ENCODE results near the gene C10orf67.

The C10orf67 gene

DNA sequence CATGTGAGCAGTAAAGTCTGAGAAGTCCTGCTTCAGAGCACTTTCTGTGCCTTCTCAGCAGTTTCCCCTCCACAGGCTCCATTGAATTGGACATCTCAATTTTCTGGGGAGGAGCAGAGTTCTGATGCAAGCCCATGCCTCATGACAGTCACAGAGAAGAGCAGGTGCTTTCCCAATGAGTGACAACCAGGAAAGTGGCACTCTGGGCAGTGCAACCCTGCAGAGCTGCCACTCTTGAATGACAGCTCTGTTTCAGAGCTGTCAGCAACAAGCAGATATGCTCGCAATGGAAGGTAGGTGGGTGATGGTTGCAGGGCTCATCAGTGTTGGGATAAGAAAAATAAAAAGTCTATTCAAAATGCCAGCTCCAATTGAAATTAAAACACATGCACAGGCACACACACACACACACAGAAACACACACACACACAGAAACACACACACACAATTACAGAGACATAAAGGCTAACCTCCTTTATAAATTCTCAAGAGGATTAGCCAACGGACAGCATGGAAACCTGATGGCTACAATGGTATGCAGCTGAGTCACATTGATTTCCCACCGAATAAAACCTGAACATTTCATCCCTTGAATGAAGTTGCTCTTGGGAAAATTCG lies 50.5 kb downstream of the C10orf67 start:
- in situ Hi-C loops (cut with MboI; ENCODE audit: low sequenced_read_pairs, unreplicated experiment) = loop anchor here (25.0 kb wide), 1 partner anchor 132 kb away; no protein-coding TSS in a partner anchor

DNA sequence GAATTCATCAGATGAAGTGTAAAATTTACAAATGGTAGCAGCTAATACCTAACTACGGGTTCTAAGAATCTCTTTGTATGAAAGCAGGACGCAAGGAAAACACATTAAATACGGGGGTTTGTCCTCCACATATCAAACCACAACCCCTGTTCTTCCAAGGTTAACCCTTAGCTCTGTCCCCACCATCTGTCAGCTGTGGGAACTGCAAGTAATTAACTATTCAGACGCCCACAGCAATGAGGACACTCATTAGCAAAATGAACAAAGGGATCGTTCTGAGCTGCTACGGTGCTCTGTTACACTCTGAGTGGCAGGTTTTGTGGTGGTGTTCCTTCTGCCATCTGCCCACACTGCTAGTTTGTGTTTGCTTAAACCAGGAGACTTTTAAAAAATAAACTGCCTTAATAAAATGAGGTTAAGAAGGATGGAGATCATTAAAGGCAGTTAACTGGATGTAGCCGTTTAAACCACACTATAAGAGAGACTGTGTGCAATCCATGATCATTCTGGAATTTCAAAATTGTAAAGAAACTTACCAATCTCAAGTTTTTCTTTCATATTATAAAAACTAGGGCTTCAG lies 51.4 kb downstream of the C10orf67 start:
- TF ChIP-seq, protein P1, sequence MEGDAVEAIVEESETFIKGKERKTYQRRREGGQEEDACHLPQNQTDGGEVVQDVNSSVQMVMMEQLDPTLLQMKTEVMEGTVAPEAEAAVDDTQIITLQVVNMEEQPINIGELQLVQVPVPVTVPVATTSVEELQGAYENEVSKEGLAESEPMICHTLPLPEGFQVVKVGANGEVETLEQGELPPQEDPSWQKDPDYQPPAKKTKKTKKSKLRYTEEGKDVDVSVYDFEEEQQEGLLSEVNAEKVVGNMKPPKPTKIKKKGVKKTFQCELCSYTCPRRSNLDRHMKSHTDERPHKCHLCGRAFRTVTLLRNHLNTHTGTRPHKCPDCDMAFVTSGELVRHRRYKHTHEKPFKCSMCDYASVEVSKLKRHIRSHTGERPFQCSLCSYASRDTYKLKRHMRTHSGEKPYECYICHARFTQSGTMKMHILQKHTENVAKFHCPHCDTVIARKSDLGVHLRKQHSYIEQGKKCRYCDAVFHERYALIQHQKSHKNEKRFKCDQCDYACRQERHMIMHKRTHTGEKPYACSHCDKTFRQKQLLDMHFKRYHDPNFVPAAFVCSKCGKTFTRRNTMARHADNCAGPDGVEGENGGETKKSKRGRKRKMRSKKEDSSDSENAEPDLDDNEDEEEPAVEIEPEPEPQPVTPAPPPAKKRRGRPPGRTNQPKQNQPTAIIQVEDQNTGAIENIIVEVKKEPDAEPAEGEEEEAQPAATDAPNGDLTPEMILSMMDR (IDR thresholded peaks at IDR 0.05; ENCODE audit: borderline replicate concordance, control extremely low read depth, extremely low read depth, insufficient read depth, missing control alignments) = peak; percentile 31
- in situ Hi-C loops (cut with MboI; ENCODE audit: low sequenced_read_pairs, unreplicated experiment) = loop anchor here (25.0 kb wide), 1 partner anchor 131 kb away; no protein-coding TSS in a partner anchor
- peak; percentile 52 for DNase-seq (ENCODE audit: low spot score)

More for the DNA sequence above, 50.5 kb downstream of the C10orf67 start:
- TF ChIP-seq, protein P1 (IDR thresholded peaks at IDR 0.05; ENCODE audit: borderline replicate concordance, control extremely low read depth, extremely low read depth, insufficient read depth, missing control alignments) = no peak
- DNase-seq (ENCODE audit: low spot score) = no peak

DNA sequence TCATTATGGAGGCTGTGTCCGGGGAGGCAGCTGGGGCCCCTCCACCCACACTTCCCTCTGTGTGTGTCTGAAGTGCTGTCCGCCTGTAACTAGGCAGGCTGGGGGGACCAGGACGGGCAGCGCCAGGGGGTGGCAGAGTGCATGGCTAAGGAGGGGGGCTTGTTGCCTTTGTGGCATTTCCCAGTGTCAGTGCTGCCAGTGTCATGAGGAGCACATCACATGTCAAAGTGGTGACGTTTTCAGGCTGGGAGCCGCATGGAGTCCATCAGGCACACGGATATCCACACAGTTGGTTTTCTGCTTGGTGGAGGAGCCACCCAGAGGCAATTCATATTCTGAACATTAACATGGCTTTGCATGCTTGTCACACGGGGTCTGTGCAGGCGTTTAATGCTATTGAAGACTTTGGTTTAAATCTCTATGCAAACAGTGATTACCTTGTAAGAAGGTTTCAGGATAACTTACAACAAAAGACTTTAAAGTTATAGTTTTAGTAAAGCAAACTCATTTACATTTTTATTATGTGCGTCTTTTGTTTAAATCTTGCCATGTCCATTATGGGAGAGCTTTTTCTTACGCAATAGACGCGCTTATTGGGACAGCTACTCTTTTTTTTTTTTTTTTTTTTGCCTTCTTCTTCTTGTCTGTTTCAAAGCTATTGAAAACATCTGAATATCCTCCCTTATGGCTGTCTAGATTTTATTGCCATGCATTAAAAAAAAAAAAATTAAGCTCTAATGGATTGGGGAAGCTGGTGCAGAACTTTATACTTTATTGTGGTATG lies 52.9 kb downstream of the C10orf67 start:
- in situ Hi-C loops (cut with MboI; ENCODE audit: low sequenced_read_pairs, unreplicated experiment) = loop anchor here (25.0 kb wide), 1 partner anchor 129 kb away; no protein-coding TSS in a partner anchor

DNA sequence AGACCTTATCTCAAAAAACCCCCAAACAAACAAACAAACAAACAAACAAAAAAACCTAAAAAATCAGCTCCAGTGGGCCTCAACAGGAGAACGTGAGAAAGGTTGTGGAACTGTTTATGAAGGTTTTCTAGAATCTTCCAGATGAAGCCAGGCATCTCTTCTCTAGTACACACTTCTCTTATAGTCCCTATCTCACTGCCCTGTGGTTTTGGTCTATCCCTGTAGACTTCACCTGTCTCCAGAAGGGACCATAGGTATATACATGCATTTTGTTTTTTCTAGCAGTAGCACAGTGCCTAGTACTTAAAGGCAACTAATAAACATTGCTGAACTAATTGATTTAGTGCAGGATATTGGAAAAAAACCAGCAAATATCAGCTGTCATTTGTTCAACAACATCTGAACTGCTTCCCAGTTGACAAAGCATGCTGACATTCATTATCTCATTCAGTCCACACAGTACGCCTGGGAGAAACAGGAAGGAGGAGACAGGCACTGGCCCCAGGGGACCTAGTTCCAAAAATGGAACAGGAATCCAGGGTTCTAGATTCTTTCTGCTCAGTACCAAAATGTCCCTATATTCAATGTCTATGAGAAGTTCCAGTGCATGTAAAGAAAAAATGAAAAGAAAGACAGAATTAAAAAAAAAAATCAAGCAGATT lies 59.8 kb downstream of the C10orf67 start:
- DNase-seq (ENCODE audit: low spot score) = no peak
- TF ChIP-seq, protein P1 (IDR thresholded peaks at IDR 0.05; ENCODE audit: borderline replicate concordance, control extremely low read depth, extremely low read depth, insufficient read depth, missing control alignments) = no peak
- in situ Hi-C loops (cut with MboI; ENCODE audit: low sequenced_read_pairs, unreplicated experiment) = loop anchor here (25.0 kb wide), 1 partner anchor 123 kb away; no protein-coding TSS in a partner anchor

More for the DNA sequence above, 52.9 kb downstream of the C10orf67 start:
- TF ChIP-seq, protein P1 (IDR thresholded peaks at IDR 0.05; ENCODE audit: borderline replicate concordance, control extremely low read depth, extremely low read depth, insufficient read depth, missing control alignments) = no peak
- DNase-seq (ENCODE audit: low spot score) = no peak

DNA sequence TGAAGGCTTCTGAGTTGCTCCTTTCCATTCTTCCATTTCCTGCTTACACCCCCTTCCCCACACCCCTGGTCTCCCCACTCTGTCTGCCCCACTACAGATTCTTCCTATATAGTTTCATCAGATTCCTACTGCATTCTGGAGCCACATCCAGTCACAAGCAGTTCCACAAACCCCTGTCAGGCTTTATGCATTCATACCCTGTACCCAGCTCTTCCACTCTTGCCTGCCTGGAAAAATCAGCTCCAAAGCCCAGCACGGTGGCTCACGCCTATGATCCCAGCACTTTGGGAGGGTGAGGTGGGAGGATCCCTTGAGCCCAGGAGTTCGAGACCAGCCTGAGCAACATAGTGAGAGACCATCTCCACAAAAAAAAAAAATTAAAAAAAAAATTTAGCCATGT lies 60.4 kb downstream of the C10orf67 start:
- no peak for DNase-seq (ENCODE audit: low spot score)
- TF ChIP-seq, protein P1 (IDR thresholded peaks at IDR 0.05; ENCODE audit: borderline replicate concordance, control extremely low read depth, extremely low read depth, insufficient read depth, missing control alignments) = no peak
- in situ Hi-C loops (cut with MboI; ENCODE audit: low sequenced_read_pairs, unreplicated experiment) = loop anchor here (25.0 kb wide), 1 partner anchor 122 kb away; no protein-coding TSS in a partner anchor

DNA sequence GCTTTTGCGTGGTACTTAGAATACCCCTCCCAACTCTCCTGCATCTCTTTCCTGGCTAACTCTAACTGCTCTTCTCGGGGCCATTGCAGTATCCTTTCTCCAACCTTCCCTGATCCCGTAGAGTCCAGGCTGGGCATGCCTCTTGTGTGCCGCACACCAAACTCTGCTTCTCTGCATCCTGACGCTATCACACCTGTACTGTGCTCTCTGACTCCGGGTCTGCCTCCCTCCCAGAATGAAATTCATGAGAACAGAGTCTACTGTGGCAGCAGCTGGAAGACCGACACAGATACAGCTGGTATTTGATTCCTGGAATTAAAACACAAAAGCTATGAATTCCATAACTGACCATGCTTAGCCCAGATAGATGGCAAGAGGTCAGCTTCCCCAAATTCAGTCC lies 60.9 kb downstream of the C10orf67 start:
- in situ Hi-C loops (cut with MboI; ENCODE audit: low sequenced_read_pairs, unreplicated experiment) = loop anchor here (25.0 kb wide), 1 partner anchor 121 kb away; no protein-coding TSS in a partner anchor
- DNase-seq (ENCODE audit: low spot score) = no peak
- TF ChIP-seq, protein P1 (IDR thresholded peaks at IDR 0.05; ENCODE audit: borderline replicate concordance, control extremely low read depth, extremely low read depth, insufficient read depth, missing control alignments) = no peak
